ENCODE measurements around the gene RGS17. TPM values are rescaled to one million over a fixed set of nuclear protein-coding genes. Genes with fewer than 3 reads are reported as not detected.

RGS17 gene
- total RNA-seq, 3 donors from 2014 or later (not counting 1 experiment from before 2014, with no cell fraction given): 0.45 to 1.9 (median 0.55) TPM

- Histone ChIP-seq H3K27ac (ENCODE audit: low read length) (no peak overlapping the region), H3K4me1 (ENCODE audit: control insufficient read depth, insufficient read depth, low read length) (peaks cover 23% of the 10 kb centered on the region), H3K9me3 (ENCODE audit: control insufficient read depth, insufficient read depth, low read length) (no peaks in the 10 kb centered on the region), H3K27me3 (ENCODE audit: control insufficient read depth, insufficient read depth, low read length) (no peaks in the 10 kb centered on the region), H3K36me3 (ENCODE audit: control insufficient read depth, insufficient read depth, low read length) (peaks cover 6% of the 10 kb centered on the region), H3K4me3 (ENCODE audit: low read length) (peak overlapping the region; percentile 90)
- H3K9me3 Mint-ChIP-seq: no peaks in the 10 kb centered on the region
- H3K27ac Mint-ChIP-seq: peak overlapping the region in 1 of 2 donors; percentile 97
- ATAC-seq (no peak), DNase-seq (peak in 1 of 2 donors; percentile 23)
- peaks cover 24 to 34% of the 10 kb centered on the region in 2 donors for H3K4me1 Mint-ChIP-seq
- WGBS (ENCODE audit: insufficient coverage): 7% methylated on average over 71 of the region's 71 CpGs
- no peak for TF ChIP-seq CTCF (IDR thresholded peaks at IDR 0.05)
- no peaks in the 10 kb centered on the region for H3K36me3 Mint-ChIP-seq
- intact Hi-C loops (cut with micrococcal nuclease): loop anchor here (2.0 to 10.0 kb wide), 4 partner anchors 21 to 1597 kb away; partner anchors contain the start of genes MTRF1L and RMND1
- peak overlapping the region; percentile 98 for H3K4me3 Mint-ChIP-seq
- no peaks in the 10 kb centered on the region for H3K27me3 Mint-ChIP-seq (ENCODE audit: low read depth in 2 of 2)
Measured at GRCh38 chr6:152981989-152982903, 148.8 kb downstream of the RGS17 start.

GRCh38 chr6:152981219-152981618, 149.9 kb downstream of the RGS17 start:
- no peaks in the 10 kb centered on the region for H3K27me3 ChIP-seq (ENCODE audit: control insufficient read depth, insufficient read depth, low read length)
- no peak for ATAC-seq
- H3K9me3 Mint-ChIP-seq: no peaks in the 10 kb centered on the region
- no peaks in the 10 kb centered on the region for H3K27me3 Mint-ChIP-seq (ENCODE audit: low read depth in 2 of 2)
- no peaks in the 10 kb centered on the region for H3K36me3 Mint-ChIP-seq
- H3K9me3 ChIP-seq (ENCODE audit: control insufficient read depth, insufficient read depth, low read length): no peaks in the 10 kb centered on the region
- H3K4me1 Mint-ChIP-seq: peaks cover 25 to 38% of the 10 kb centered on the region in 2 donors
- peaks cover 23% of the 10 kb centered on the region for H3K4me1 ChIP-seq (ENCODE audit: control insufficient read depth, insufficient read depth, low read length)
- H3K4me3 ChIP-seq (ENCODE audit: low read length): no peak overlapping the region
- H3K27ac ChIP-seq (ENCODE audit: low read length): no peak overlapping the region
- intact Hi-C loops (cut with micrococcal nuclease): loop anchor here (10.0 kb wide), 1 partner anchor 1596 kb away; no protein-coding TSS in a partner anchor
- TF ChIP-seq CTCF (IDR thresholded peaks at IDR 0.05): no peak
- no peak overlapping the region for H3K27ac Mint-ChIP-seq
- peaks cover 3% of the 10 kb centered on the region for H3K36me3 ChIP-seq (ENCODE audit: control insufficient read depth, insufficient read depth, low read length)
- peak overlapping the region; percentile 19 for H3K4me3 Mint-ChIP-seq
- WGBS (ENCODE audit: insufficient coverage): 8% methylated on average over 2 of the region's 2 CpGs
- no peak for DNase-seq

- Histone ChIP-seq H3K27me3 (ENCODE audit: control insufficient read depth, insufficient read depth, low read length) (no peaks in the 10 kb centered on the region), H3K9me3 (ENCODE audit: control insufficient read depth, insufficient read depth, low read length) (no peaks in the 10 kb centered on the region), H3K36me3 (ENCODE audit: control insufficient read depth, insufficient read depth, low read length) (peaks cover 3% of the 10 kb centered on the region), H3K4me1 (ENCODE audit: control insufficient read depth, insufficient read depth, low read length) (peaks cover 23% of the 10 kb centered on the region), H3K27ac (ENCODE audit: low read length) (no peak overlapping the region), H3K4me3 (ENCODE audit: low read length) (no peak overlapping the region)
- Mint-ChIP-seq H3K36me3 (no peaks in the 10 kb centered on the region), H3K4me1 (peaks cover 25 to 43% of the 10 kb centered on the region in 2 donors), H3K9me3 (no peaks in the 10 kb centered on the region), H3K27me3 (ENCODE audit: low read depth in 2 of 2) (no peaks in the 10 kb centered on the region), H3K27ac (no peak overlapping the region), H3K4me3 (peak overlapping the region; percentile 19)
- ATAC-seq (no peak), DNase-seq (no peak)
- intact Hi-C loops (cut with micrococcal nuclease): loop anchor here (10.0 kb wide), 1 partner anchor 1596 kb away; no protein-coding TSS in a partner anchor
- WGBS (ENCODE audit: insufficient coverage): no CpG with 5 or more reads among the region's 1 CpG
- no peak for TF ChIP-seq CTCF (IDR thresholded peaks at IDR 0.05)
Measured at GRCh38 chr6:152980656-152981055, 150.4 kb downstream of the RGS17 start.
